ENCODE results near the gene CNOT2.

- TF ChIP-seq FOXK1 (CRISPR knock-in tag; IDR thresholded peaks at IDR 0.05) (no peak), SOX15 (CRISPR knock-in tag; IDR thresholded peaks at IDR 0.05) (no peak), ZNF317 (CRISPR knock-in tag; IDR thresholded peaks at IDR 0.05; ENCODE audit: borderline replicate concordance, low read depth) (no peak), GABPB1 (CRISPR knock-in tag; IDR thresholded peaks at IDR 0.05) (no peak), NR2C2 (CRISPR knock-in tag; IDR thresholded peaks at IDR 0.05) (no peak), SMAD4 (CRISPR knock-in tag; IDR thresholded peaks at IDR 0.05) (no peak)
- TF ChIP-seq, protein P1, sequence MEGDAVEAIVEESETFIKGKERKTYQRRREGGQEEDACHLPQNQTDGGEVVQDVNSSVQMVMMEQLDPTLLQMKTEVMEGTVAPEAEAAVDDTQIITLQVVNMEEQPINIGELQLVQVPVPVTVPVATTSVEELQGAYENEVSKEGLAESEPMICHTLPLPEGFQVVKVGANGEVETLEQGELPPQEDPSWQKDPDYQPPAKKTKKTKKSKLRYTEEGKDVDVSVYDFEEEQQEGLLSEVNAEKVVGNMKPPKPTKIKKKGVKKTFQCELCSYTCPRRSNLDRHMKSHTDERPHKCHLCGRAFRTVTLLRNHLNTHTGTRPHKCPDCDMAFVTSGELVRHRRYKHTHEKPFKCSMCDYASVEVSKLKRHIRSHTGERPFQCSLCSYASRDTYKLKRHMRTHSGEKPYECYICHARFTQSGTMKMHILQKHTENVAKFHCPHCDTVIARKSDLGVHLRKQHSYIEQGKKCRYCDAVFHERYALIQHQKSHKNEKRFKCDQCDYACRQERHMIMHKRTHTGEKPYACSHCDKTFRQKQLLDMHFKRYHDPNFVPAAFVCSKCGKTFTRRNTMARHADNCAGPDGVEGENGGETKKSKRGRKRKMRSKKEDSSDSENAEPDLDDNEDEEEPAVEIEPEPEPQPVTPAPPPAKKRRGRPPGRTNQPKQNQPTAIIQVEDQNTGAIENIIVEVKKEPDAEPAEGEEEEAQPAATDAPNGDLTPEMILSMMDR (IDR thresholded peaks at IDR 0.05): no peak
- TF ChIP-seq, protein P2, sequence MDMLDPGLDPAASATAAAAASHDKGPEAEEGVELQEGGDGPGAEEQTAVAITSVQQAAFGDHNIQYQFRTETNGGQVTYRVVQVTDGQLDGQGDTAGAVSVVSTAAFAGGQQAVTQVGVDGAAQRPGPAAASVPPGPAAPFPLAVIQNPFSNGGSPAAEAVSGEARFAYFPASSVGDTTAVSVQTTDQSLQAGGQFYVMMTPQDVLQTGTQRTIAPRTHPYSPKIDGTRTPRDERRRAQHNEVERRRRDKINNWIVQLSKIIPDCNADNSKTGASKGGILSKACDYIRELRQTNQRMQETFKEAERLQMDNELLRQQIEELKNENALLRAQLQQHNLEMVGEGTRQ (CRISPR knock-in tag; IDR thresholded peaks at IDR 0.05): no peak
- TF ChIP-seq, protein P3, sequence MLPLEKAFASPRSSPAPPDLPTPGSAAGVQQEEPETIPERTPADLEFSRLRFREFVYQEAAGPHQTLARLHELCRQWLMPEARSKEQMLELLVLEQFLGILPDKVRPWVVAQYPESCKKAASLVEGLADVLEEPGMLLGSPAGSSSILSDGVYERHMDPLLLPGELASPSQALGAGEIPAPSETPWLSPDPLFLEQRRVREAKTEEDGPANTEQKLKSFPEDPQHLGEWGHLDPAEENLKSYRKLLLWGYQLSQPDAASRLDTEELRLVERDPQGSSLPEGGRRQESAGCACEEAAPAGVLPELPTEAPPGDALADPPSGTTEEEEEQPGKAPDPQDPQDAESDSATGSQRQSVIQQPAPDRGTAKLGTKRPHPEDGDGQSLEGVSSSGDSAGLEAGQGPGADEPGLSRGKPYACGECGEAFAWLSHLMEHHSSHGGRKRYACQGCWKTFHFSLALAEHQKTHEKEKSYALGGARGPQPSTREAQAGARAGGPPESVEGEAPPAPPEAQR (CRISPR knock-in tag; IDR thresholded peaks at IDR 0.05): no peak
- TF ChIP-seq, protein P4, sequence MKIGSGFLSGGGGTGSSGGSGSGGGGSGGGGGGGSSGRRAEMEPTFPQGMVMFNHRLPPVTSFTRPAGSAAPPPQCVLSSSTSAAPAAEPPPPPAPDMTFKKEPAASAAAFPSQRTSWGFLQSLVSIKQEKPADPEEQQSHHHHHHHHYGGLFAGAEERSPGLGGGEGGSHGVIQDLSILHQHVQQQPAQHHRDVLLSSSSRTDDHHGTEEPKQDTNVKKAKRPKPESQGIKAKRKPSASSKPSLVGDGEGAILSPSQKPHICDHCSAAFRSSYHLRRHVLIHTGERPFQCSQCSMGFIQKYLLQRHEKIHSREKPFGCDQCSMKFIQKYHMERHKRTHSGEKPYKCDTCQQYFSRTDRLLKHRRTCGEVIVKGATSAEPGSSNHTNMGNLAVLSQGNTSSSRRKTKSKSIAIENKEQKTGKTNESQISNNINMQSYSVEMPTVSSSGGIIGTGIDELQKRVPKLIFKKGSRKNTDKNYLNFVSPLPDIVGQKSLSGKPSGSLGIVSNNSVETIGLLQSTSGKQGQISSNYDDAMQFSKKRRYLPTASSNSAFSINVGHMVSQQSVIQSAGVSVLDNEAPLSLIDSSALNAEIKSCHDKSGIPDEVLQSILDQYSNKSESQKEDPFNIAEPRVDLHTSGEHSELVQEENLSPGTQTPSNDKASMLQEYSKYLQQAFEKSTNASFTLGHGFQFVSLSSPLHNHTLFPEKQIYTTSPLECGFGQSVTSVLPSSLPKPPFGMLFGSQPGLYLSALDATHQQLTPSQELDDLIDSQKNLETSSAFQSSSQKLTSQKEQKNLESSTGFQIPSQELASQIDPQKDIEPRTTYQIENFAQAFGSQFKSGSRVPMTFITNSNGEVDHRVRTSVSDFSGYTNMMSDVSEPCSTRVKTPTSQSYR (CRISPR knock-in tag; IDR thresholded peaks at IDR 0.05): no peak
These were observed 122.1 kb downstream of the CNOT2 start for GRCh38 chr12:70365398-70365647.
